CD4-positive, alpha-beta T cell treated with Interleukin-4 for 1 hour (primary cell): Measurements from ENCODE around the gene UAP1L1.

Experiments
- DNase-seq, 2 donors: peaks; one replicate each; pipeline ENCODE4 v3.0.0-alpha.2; 2020 to 2022

Gene UAP1L1

GRCh38 chr9:137103206-137103999 is 26.1 kb downstream of the UAP1L1 start:
- no peak for DNase-seq

- no peak for DNase-seq
Observed at GRCh38 chr9:137105814-137106661, 28.7 kb downstream of the UAP1L1 start.

- DNase-seq, result no peak
Observed at GRCh38 chr9:137106662-137107250, 29.4 kb downstream of the UAP1L1 start.

- DNase-seq, result no peak
Observed at GRCh38 chr9:137107312-137107921, 30.1 kb downstream of the UAP1L1 start.

- DNase-seq, result no peak
Observed at GRCh38 chr9:137107982-137108381, 30.7 kb downstream of the UAP1L1 start.

DNA sequence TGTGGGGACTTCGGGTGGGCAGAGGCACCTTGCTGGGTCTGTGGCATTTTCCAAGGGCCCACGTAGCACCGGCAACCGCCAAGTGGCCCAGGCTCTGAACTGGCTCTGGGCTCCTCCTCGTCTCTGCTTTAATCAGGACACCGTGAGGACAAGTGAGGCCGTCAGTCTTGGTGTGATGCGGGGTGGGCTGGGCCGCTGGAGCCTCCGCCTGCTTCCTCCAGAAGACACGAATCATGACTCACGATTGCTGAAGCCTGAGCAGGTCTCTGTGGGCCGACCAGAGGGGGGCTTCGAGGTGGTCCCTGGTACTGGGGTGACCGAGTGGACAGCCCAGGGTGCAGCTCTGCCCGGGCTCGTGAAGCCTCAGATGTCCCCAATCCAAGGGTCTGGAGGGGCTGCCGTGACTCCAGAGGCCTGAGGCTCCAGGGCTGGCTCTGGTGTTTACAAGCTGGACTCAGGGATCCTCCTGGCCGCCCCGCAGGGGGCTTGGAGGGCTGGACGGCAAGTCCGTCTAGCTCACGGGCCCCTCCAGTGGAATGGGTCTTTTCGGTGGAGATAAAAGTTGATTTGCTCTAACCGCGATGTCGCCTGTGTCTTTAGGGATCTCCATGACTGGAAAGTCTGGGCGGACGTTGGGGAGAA is 31.4 kb downstream of the UAP1L1 start:
- no peak for DNase-seq

DNA sequence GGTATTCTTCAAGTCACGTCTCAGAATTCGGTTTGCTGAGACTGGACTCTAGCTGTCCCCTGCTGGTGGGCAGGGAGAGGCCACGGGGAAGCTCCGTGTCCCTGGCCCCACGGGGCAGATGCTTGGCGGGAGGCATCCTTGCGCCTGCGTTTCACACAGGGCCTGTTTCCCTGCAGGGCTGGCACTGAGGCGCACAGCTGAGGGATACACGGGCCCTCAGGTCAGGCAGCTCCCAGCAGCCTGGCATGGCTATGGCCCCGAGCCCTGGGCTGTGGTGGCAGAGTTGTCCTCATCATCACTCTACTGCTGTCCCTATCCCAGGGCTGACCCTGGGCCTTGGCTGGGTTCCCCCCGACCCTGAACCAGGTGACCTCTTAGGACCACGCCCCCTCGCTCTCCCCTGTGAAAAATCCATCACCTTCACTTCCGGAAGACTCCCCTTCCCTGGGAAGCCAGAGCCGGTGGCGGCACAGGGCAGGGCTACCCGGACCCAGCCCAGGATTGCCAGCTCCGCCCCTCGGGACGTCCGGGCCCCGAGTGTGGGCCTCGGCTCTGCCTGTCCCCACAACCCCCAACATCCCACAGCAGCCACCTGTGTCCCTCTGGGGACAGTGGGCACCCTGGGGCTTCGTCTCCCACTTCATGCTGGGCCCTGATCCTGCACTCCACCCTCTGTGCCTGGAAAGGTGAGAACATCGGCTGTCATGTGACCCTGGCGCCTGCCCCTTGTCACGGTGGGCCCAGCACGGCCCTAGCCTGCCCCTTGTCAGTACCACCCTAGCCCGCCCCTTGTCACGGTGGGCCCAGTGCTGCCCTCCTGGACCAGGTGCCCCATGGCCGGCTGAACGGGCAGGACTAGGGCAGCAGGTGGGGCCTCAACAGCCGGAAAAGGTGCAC is 32.2 kb downstream of the UAP1L1 start:
- DNase-seq, result no peak

DNA sequence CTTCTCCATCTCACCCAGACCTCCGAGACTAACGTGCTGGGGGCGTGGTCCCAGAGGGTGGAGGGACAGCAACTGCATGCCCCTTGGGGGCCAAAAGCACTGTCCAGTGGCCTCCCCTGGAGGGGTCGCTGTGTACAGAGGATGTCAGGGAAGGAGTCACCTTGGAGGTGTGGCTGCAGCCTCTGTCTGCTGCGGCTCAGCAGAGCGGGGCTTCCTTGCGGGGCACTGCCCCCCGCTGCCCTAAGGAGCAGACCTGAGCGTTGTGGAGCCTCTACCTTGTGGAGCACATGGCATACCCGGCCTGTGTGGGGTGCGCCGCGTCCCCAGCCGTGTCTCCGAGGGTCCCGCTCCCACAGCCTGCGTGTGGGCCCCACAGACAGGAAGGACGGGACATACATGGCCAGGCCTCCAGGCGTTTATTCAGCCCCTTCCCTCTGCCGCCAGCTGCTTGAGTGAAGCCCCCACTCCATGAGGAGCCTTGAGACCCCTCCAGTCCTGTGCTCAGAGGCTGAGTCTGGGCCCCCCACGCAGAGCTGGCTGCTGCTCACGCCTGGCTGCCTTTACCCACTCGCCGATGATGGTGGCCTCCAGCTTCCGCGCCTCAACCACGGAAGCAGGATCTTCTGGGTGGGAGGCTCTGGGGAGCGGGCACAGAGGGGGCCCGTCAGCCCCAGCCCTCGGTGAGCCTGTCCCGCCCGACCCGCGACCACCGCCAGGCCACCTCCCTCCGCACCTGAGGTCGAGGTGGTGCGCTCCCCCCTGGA is 33.0 kb downstream of the UAP1L1 start:
- DNase-seq, result no peak

DNA sequence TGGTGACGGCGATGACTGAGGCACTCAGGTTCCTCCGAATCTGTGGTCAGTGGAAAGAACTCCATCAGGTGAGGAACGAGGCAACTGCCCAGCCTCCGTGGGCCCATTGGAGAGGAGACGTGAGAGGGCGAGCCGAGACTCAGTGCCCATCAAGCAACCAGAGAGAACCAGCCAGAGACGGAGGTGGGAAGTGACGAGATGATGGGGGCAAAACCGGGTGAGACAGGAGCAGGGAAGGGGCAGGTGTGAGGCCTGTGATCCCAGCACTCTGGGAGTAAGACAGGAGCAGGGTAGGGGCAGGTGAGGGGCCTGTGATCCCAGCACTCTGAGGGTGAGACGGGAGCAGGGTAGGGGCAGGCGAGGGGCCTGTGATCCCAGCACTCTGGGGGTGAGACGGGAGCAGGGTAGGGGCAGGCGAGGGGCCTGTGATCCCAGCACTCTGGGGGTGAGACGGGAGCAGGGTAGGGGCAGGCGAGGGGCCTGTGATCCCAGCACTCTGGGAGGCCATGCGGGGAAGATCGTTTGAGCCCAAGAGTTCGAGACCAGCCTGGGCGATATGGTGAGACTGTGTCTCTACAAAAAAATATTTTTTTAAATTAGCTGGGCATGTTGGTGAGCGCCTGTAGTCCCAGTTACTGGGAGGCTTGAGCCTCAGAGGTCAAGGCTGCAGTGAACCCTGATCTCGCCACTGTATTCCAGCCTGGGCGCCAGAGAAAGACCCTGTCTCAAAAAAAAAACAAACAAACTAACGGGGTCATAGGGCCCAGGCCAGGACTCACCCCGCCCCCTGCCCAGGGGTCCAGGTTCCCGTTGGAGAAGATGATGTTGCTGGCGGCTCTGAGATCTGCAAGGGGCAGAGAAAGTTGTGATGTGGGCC is 33.8 kb downstream of the UAP1L1 start:
- DNase-seq, result no peak

DNA sequence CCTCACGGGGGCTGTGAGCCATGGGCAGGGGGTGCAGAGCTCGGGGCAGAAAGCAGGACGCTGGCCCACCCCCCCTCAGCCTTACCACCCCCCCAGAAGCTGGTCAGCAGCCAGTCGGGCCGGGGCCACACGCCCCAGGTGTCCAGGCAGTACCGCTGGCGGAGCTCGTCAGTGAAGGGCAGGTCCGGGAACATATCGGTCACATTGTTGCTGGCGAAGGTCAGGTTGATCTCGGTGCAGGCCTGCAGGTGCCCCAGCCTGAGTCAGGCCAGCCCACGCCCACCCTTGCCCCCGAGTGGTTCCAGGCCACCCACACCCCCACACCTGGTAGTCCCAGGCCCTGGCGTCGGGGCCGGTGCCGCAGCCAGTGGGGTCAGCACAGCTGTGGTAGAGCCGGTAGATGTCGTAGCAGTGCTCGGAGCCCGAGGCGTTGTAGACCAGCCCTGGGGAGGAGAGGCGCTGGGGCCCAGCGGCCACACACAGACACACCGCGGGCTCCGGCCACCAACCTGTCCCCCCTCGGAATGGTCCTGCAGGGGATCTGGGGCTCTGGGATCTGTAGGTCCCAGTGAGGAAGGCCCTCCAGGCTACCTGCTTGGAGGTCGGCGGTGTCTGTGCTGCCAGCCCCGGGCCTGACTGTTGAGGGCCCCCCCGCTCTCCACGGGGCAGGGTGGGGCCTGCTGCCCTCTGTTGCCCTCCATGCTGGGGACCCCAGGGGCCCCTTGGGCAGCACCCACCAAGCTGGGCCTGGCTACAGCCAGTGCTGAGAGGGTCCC is 34.7 kb downstream of the UAP1L1 start:
- no peak for DNase-seq

- no peak for DNase-seq
Observed at GRCh38 chr9:137112564-137113384, 35.5 kb downstream of the UAP1L1 start.

DNA sequence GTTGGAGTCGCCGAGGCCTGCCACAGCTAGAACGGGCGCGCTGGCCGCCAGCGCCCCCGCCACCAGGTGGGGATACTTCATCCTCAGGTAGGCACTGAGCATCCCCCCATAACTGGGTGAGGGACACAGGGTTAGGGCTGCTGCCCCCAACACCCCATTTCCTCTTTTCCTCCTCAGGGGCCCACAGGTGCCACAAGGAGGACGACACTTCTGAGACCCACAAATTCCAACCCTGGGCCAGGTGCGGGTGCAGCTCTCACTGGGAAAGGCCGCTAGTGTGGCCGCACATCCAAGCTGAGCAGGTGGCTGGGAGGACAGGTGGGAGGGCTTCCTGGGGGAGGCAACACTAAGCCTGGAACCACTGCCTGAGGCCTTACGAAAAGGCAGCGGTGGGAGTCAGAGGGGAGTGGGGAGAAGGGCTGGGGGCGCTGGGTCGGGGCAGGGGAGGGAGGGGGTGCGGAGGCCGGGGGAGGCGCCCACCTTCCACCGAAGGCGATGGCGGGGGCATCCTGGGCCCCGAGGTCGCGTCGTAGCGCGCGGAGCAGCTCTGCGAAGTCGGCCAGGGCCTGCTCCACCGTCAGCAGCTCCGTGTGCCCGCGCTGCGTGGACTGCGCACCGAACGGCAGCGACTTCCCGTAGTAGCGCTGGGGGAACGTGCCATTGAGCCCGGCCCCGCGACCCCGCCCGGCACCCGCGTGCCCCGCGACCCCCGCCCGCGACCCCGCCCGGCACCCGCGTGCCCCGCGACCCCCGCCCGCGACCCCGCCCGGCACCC is 36.3 kb downstream of the UAP1L1 start:
- peak in 1 of 2 donors; percentile 34 for DNase-seq

DNA sequence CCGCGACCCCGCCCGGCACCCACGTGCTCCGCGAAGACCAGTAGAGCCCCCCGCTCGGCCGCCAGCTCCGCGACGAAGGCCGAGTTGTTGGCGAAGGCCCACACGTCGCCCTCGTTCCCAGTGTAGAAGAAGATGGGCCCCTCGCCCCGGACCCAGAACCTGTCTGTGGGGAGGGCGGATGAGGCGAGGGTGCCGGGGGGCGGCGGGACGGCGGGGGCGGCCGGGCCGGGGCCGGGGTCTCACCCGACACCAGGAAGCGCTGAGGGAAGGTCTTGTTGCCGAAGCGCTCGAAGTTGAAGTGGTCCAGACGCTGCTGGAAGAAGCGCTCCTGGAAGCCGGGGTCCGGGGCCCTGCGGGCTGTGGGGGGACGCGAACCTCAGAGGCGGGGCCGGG is 36.9 kb downstream of the UAP1L1 start:
- no peak for DNase-seq

- DNase-seq, result peak; percentile 69 to 78
Observed at GRCh38 chr9:137114613-137115393, 37.5 kb downstream of the UAP1L1 start, which contains the start of gene DPP7. Gene DPP7, minus strand, starts transcription at chr9:137114733. Its CDS starts 20 bp downstream, at chr9:137114713.

GRCh38 chr9:137115394-137116026 is 38.2 kb downstream of the UAP1L1 start:
- DNase-seq, result no peak

- no peak for DNase-seq
Observed at GRCh38 chr9:137116027-137116507, 38.8 kb downstream of the UAP1L1 start.
